Panc1 (cell line): Measurements from ENCODE around the gene FLRT3.

Experiments used
- CTCF ChIP-seq: fragments of 450-650 bp; IDR thresholded peaks from 2 replicates; pipeline ENCODE4 v1.5.1; 2017; ENCODE audit warnings: mild to moderate bottlenecking
- POLR2AphosphoS5 ChIP-seq: IDR thresholded peaks from 2 replicates; pipeline ENCODE4 v1.6.1; 2012; ENCODE audit warnings: mild to moderate bottlenecking, low read depth, low read length, moderate library complexity
- REST ChIP-seq, 2 experiments: IDR thresholded peaks; 2 replicates each; pipeline ENCODE4 v1.6.1; 2011 to 2012; ENCODE audit warnings: low read depth in 2 of 2, control low read depth in 1 of 2, low read length in 1 of 2, mild to moderate bottlenecking in 1 of 2, moderate library complexity in 1 of 2; ENCODE audit not compliant: insufficient read depth in 1 of 2
- TCF7L2 ChIP-seq: IDR thresholded peaks from 2 replicates; pipeline ENCODE4 v1.6.1; 2011; ENCODE audit warnings: mild to moderate bottlenecking, low read depth, low read length, inconsistent platforms

GRCh38 chr20:14303106-14303505, 34.3 kb downstream of the FLRT3 start:
- TF ChIP-seq CTCF (no peak), POLR2AphosphoS5 (no peak), REST (IDR thresholded peaks at IDR 0.05; ENCODE audit: insufficient read depth in 1 of 2, low read depth in 2 of 2, low read length in 1 of 2) (no peak), TCF7L2 (no peak)
